GM04503 (cell line): ENCODE data around the gene KRR1.
A peak's percentile ranks its signal among the peaks of the same experiment; 100 is the strongest.

Source experiments
- DNase-seq: peaks from one replicate; pipeline ENCODE4 v3.0.0-alpha.2; 2012; ENCODE audit warnings: low read depth

The KRR1 gene

DNA sequence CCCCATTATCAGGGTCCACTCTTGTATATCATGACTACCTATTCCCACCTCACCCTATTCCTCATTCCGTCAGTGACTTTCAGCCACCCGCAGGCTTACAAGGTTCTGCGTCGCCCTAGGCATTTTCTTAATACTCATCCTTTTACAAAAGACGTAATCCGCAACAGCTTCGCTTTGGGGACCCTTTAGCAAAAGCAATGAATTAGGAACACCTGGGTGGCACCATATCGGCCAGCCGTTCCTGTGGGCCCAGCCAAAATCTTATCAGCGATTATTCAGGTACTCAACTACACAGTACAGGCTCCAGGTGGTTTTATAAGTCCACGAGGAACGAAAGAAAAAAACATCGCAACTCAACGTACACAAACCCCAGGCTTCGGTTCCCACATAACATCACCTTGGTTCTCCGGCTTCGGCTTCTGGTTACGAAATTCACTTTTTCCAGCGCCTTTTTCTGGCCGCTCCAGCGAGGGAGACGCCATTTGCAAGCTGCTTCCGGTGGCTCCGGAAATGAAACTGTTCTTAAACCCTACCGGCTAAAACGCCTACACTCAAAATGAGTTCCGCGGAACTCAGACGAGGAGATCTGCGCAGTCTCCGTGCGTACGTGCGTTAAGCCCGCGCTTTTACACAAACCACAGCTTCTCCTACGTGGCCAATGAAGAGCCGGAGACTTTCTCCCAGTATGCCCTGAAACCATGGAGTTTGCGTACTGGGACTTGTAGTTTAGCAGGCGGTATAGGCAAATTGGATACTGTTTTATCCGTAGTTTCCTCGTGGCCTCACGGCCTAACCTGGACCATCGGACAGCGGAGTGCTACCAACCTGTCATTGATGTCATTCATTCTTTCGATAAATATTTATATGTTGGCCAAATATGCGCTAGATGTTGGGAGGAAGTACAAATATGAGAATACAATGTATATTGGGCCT is at the start of gene KRR1:
Gene KRR1, minus strand, starts transcription at position 494 of the 933 bp plus-strand sequence. Its CDS starts 12 bp downstream, at position 482.
- peak; percentile 93 for DNase-seq

- DNase-seq, result no peak
These were observed 48.8 kb upstream of the KRR1 start for GRCh38 chr12:75560167-75560566.

GRCh38 chr12:75558287-75558686 is 46.9 kb upstream of the KRR1 start:
- DNase-seq, result no peak

DNA sequence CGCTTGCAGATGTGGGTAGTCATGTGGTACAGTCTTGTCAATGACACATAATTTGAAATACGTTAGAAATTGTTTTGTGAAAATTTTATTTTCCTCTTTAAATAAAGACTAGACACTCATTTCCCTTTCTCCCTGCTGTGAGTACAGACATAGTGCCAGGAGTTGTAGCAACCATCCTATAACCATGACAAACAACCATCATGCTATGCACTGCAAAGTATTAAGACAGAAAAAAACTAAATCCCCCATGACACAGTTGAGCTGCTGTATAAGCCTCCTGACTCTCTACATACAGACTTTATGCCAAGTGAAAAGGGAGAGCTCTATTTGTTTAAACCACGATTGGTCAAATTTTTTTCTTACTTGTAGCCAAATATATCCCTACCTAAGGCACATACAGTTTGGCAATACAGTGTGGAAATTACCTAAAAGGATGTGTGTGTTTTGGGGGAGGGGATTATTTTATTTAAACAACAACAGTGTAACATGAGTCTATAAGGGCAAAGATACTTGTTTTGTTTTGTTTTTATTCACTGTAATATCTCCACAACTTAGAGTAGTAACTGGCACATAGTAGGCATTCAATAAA is 45.0 kb upstream of the KRR1 start:
- no peak for DNase-seq

DNA sequence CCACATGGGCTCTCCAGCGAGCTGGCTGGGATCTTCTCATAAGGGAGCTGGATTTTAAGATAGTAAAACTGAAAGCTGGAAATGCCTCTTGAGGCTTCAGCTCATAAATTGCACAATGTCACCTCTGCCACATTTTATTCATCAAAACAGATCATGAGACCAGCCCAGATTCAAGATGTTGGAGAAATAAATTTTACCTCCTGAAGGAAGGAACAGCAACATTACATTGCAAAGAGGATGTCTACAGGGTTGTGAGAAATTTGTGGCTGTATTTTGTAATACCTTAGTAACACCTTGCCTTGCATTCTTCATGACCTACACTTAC is 43.1 kb upstream of the KRR1 start:
- no peak for DNase-seq

DNA sequence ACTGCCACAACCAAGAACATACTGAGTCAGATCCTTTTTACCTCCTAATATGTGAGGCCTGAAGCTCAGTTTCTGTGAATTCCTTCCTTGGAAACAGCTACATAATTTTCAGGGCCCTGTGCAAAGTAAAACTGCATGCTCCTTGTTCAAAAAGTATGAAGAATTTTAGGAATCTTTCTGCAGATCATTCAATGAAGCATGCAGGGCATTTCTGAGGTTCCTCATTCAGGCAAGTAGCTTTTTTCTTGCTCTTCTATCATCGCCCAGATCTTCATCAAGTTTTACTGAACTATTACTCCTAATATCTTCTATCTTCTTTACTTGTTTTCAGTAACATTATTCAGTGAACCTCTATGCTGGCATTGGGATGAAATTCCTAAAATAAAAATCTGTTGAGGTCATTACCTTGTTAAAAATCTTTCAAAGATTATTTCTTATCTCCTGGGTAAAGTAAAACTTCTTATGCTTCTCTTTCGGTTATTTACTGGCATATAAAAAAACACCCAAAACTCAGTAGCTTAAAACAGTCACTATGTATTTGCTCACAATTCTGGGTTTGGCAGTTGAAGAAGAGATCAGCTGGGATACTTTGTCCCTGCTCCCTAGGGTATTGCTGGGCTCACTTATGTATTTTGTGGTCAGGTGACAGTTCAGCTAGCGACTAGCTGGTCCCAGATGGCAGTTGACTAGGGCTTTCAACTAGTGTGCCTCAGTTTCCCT is 42.6 kb upstream of the KRR1 start:
- no peak for DNase-seq

DNA sequence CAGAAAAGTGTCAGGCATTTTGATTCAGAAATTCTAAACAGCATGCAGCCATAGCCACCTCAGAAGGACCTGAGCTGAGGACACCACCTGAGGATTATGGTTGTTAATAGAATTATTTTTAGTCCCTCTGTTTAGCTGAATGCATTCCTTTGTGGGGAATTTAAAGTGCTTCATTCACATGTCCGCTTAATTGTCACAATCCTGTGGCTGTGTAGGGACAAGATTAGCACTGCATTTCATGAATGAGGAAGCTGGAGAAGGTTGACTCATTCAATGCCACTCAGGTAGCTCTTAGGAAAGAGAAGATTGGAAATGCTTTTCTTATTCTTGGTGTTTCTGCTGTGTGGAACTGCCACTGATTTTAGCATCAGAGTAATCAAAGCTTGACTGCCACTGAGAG is 42.0 kb upstream of the KRR1 start:
- DNase-seq, result no peak

DNA sequence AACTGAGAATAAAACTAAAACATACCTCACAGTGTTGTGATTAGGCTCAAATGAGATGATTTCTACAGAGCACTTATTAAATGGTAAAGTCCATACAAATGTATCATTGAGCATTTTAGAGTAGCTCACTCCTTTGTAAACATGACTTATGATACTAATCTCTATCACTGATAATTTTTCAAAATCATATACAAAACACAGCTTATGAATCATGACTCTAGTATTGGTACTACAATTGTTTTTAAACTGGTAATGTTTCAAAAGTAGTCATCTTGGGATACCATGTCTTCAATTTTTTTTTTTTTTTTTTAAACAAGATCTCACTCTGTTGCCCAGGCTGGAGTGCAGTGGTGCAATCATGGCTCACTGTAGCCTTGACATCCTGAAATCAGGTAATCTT is 40.1 kb upstream of the KRR1 start:
- no peak for DNase-seq

- DNase-seq, result no peak
These were observed 39.2 kb upstream of the KRR1 start for GRCh38 chr12:75550401-75551240.

GRCh38 chr12:75549989-75550388 is 38.6 kb upstream of the KRR1 start:
- DNase-seq, result no peak

DNA sequence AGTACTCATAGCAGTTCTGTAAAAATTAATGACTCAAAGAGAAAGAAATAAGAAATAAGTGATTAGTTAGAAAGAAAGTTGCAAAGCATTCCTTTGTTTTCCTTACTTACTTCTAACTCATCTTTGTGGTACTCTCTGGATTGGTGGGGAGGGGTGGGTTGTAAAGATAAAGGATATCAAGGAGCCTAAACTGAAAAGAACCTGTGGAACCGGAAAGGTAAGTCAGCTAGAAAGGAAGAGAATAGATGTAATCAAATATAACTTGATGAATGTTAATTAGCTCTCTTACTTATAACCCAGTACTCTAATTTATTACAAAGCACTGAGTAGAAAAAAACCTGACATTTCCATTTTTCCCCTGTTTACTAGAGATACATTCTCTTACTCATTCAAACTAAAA is 37.5 kb upstream of the KRR1 start:
- DNase-seq, result no peak

DNA sequence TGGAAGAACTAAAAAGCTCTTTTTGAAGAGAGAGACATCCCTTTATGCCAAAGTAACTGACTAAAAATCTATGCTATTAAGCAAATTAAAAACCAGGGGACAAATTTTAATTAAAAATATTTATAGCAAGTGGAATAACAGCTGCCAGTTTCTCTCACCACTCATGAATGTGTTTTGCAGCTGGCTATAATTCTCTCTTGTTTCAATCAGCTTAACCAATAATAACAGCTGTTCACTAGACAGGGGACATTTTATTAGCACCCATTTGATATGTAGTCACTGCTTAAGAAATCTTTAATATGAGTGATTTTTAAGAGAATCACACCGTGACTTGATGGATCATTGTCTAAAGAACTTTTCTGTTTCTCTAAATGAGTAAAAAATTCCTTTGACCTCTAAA is 34.2 kb upstream of the KRR1 start:
- no peak for DNase-seq

GRCh38 chr12:75543529-75543928 is 32.1 kb upstream of the KRR1 start:
- no peak for DNase-seq

- DNase-seq, result no peak
These were observed 31.5 kb upstream of the KRR1 start for GRCh38 chr12:75542942-75543341.

DNA sequence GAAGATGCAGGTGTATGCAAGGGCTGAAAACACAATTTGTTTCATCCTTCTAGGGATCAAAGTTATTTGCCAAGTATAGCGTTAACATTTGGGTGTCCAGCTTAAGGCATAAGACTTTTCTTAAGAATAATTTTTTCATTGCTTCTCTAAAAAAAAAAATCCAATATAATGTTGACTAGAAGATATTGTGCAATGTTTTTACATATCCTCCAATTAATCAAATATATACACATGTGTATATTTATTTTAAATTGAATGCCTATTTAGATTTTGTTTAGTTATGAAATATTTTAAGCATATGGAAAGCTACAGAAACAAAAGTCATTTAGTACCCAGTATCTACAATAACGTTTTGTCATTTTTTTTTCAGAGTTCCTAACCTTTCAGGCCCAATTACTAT is 28.5 kb upstream of the KRR1 start:
- DNase-seq, result no peak

- DNase-seq, result no peak
These were observed 21.8 kb upstream of the KRR1 start for GRCh38 chr12:75533239-75533638.

DNA sequence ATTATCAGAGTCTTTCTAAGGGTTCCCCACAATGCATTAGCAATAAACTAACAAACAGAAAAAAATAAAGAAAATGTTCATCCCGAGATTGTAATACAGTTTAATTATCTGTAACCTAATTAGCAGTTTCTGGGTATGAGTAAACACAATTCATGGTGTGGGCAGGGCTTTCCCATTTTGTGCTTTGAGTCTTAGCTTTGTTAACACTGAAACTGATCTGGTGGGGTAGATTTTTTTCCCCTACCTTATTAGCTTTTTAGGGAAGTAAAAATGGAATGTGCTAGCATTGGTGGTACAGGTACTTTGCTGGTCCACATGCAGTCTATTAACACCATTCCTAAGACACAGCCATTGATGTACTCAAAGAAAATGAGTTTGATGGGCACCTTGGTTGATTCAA is 18.4 kb upstream of the KRR1 start:
- no peak for DNase-seq

DNA sequence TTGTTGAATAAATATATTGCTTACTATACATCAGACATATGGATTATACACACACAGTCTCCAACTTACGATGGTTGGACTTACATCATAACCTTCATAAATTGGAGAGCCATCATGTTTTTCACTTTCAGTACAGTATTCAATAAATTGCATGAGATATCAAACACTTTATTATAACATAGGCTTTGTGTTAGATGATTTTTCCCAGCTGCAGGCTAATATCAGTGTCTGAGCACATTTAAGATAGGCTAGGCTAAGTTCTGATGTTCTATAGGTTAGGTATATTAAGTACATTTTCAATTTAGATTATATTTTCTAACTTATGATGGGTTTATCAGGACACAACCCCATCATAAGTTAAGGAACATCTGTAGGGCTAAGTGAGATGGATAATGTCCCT is 17.9 kb upstream of the KRR1 start:
- DNase-seq, result no peak

DNA sequence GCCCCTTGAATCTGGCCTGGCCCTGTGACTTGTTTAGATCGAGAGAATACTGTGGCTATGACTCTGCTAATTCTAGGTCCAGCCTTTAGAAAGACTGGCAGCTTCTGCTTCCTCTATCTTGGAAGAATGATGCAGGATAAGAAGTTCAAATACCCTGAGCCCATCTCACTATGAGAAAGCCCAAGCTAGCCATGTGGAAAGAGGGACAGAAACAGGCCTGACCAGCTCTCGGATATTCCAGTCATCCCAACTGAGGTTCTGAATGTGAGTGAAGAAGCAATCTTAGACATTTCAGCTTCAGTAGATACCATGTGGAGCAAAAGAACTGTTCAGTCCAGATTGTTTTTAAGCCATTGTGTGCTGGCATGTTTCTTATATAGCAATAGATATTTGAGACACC is 17.3 kb upstream of the KRR1 start:
- DNase-seq, result no peak

GRCh38 chr12:75528272-75528671 is 16.9 kb upstream of the KRR1 start:
- no peak for DNase-seq

DNA sequence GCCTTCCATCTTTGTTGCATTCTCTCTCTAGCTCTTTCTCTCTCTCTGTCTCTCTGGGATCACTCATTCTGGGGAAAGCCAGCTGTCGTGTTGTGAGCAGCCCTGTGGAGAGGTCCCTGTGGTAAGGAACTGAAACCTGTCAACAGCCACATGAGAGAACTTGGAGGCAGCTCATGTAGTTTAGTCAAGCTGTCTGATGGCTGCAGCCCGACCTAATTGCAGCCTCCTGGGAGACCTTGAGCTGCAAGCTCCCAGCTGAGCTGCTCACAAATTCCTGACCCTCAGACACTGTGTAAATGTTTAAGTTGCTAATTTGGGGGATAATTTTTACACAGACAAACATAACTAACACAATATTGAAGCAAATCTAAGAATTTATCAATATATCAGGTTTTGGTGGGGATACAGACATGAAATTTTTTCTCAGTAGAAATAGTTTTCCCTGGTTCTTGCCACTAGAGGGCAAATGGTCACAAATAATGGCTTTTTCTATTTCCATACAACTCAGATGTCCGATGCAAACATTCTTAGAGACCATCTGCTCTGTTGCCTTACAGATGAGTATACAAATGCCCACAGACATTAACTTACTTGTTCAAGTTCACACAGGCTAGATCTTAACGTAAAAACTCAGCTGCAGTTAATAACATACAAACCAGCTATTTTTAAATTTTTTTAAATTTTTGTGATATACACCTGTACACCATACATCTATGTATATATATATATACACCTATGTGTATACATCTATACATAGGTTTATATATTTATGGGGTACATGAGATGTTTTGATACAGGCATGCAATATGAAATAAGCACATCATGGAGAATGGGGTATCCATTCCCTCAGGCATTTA is 15.5 kb upstream of the KRR1 start:
- DNase-seq, result no peak
